Keratinocyte (primary cell): Measurements from ENCODE around the gene ABCC10. TPM values are rescaled to one million over a fixed set of nuclear protein-coding genes. Genes with fewer than 3 reads are reported as not detected.
A peak's percentile ranks its signal among the peaks of the same experiment; 100 is the strongest.

Experiments used
- DNase-seq: peaks from one replicate; pipeline ENCODE4 v3.0.0-alpha.2; 2011; ENCODE audit warnings: low read depth, missing footprints, low spot score
- FAIRE-seq: peaks from 2 replicates; lab custom pipeline; 2011; peaks lifted over from hg19 to GRCh38; lab: Jason Lieb, UNC
- H2AFZ ChIP-seq: 2 replicates; pipeline ENCODE4 v1.6.0; 2012; ENCODE audit warnings: low read length, control low read depth, inconsistent platforms; ENCODE audit not compliant: control insufficient read depth
- H3K27ac ChIP-seq: 2 replicates; pipeline ENCODE4 v1.5.1; 2011; ENCODE audit warnings: low read length; ENCODE audit not compliant: control insufficient read depth, insufficient read depth
- H3K27me3 ChIP-seq: 3 replicates; pipeline ENCODE4 v1.6.0; 2011; ENCODE audit warnings: low read length; ENCODE audit not compliant: control insufficient read depth, insufficient read depth; ENCODE audit errors: extremely low read depth
- H3K36me3 ChIP-seq, 2 experiments: 2 replicates in 1 of 2; 3 replicates in 1 of 2; pipeline ENCODE4 v1.5.1; 2011; ENCODE audit warnings: low read length in 2 of 2, mild to moderate bottlenecking in 1 of 2; ENCODE audit not compliant: control insufficient read depth in 2 of 2, insufficient read depth in 2 of 2; ENCODE audit errors: extremely low read depth in 1 of 2
- H3K4me1 ChIP-seq: 3 replicates; pipeline ENCODE4 v1.5.1; 2011; ENCODE audit warnings: low read length; ENCODE audit not compliant: control insufficient read depth, insufficient read depth; ENCODE audit errors: extremely low read depth
- H3K4me2 ChIP-seq: 3 replicates; pipeline ENCODE4 v1.6.0; 2011; ENCODE audit warnings: low read depth, low read length; ENCODE audit not compliant: control insufficient read depth, insufficient read depth; ENCODE audit errors: extremely low read depth
- H3K4me3 ChIP-seq, 3 experiments: fragments of 200-600 bp in 1 of 3; sonication (generic) in 1 of 3; 2 replicates in 2 of 3; 3 replicates in 1 of 3; pipeline ENCODE4 v1.5.1; 2011 to 2016; ENCODE audit warnings: low read length in 3 of 3, mild to moderate bottlenecking in 3 of 3, control low read depth in 2 of 3, inconsistent platforms in 1 of 3, low read depth in 1 of 3, mixed read lengths in 1 of 3, mixed run types in 1 of 3, moderate library complexity in 1 of 3; ENCODE audit not compliant: control insufficient read depth in 2 of 3, insufficient read depth in 2 of 3; ENCODE audit errors: extremely low read depth in 1 of 3
- H3K79me2 ChIP-seq: 2 replicates; pipeline ENCODE4 v1.6.0; 2012; ENCODE audit warnings: low read length; ENCODE audit not compliant: control insufficient read depth, insufficient read depth
- H3K9ac ChIP-seq: 3 replicates; pipeline ENCODE4 v1.6.0; 2011; ENCODE audit warnings: low read length; ENCODE audit not compliant: control insufficient read depth, insufficient read depth; ENCODE audit errors: extremely low read depth
- H3K9me1 ChIP-seq: 3 replicates; pipeline ENCODE4 v1.6.0; 2011; ENCODE audit warnings: low read length; ENCODE audit not compliant: control insufficient read depth, insufficient read depth; ENCODE audit errors: extremely low read depth
- H3K9me3 ChIP-seq: 2 replicates; pipeline ENCODE4 v1.5.1; 2012; ENCODE audit warnings: low read depth, low read length; ENCODE audit not compliant: control insufficient read depth
- H4K20me1 ChIP-seq: 3 replicates; pipeline ENCODE4 v1.6.0; 2011; ENCODE audit warnings: low read length; ENCODE audit not compliant: control insufficient read depth, insufficient read depth; ENCODE audit errors: extremely low read depth
- EZH2 ChIP-seq: IDR thresholded peaks from one replicate; pipeline ENCODE4 v1.6.1; 2012; ENCODE audit warnings: inconsistent platforms, mild to moderate bottlenecking, low read length, moderate library complexity
- dilution Hi-C: fragments of 300-500 bp; cut with MboI; formaldehyde crosslinking; loops from one replicate; pipeline ENCODE4 v1.7.0; 2020; ENCODE audit warnings: low sequenced_read_pairs; ENCODE audit not compliant: extremely low pct_ligation_motif_present
- polyA plus RNA-seq, 5 experiments: library from polyadenylated mRNA; depleted of rRNA in 3 of 5; stranded (reverse) in 3 of 5; stranded (forward) in 1 of 5; unstranded in 1 of 5; fragments of >200 nt; gene quantifications; 1 replicate in 1 of 5; 2 replicates in 3 of 5; 3 replicates in 1 of 5; pipeline versions ENCODE4 v1.2.1 to v1.2.3, GENCODE V29; 2011 to 2012; ENCODE audit warnings: missing spikeins in 2 of 5, low read depth in 1 of 5, low replicate concordance in 1 of 5
- TF ChIP-seq, protein P1 (sequence below), 3 experiments: IDR thresholded peaks in 1 of 3; conservative IDR thresholded peaks in 1 of 3; optimal IDR thresholded peaks in 1 of 3; 2 replicates in 2 of 3; 3 replicates in 1 of 3; pipeline versions ENCODE3 to v1.5.1; 2011; ENCODE audit warnings: low read length in 3 of 3, mild to moderate bottlenecking in 3 of 3, moderate library complexity in 2 of 3, control low read depth in 1 of 3, inconsistent platforms in 1 of 3; ENCODE audit not compliant: insufficient read depth in 2 of 3; ENCODE audit errors: extremely low read depth in 1 of 3

The ABCC10 gene
- polyA plus RNA-seq, 1 donor (not counting 4 experiments of a cell fraction or from before 2014, with no cell fraction given) = 17.9 TPM

DNA sequence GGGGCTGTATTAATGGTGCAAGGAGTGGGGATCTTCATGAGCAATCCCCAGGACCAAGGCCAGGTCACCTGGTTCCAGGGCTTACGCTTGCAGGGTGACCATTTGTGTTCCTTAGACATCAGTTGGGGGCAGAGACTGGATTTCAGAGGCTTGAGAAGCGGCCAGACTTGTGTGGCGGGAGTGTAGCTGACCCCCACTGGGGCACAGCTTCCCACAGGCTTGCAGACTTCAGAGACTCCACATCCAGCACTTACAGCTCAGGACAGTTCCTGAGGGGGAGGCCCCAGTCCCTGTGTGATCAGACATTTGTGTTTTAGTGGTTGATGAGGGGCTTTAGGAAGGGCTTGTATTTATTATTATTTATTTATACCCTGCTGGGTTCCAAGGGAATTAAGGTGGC, 65.3 kb downstream of the ABCC10 start:
- peaks cover 62% of the 10 kb centered on the region for H3K4me1 ChIP-seq
- dilution Hi-C loops = no loop called here

DNA sequence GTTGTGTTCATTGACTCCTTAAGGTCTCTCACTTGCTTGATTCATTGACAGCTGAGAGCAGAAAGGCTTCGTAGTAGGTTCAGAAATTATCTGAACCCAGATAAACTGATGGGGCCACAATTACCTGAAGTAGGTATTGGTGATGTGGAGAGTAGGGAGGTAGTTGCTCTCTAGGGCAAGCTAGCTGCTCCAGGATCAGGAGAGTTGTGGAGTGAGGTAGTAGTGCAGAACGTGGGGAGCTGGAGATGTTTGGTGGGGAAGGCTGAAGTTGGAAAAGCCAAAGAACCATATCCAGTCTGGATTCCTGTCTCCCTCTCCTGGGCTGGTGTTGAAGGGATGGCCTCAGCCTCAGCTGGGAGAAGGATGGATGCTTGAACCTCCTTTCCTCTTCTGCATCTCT, 65.9 kb downstream of the ABCC10 start:
- Histone ChIP-seq H3K36me3 (peaks cover 4 to 30% of the 10 kb centered on the region in 2 experiments), H2AFZ (no peak overlapping the region), H3K9me3 (no peaks in the 10 kb centered on the region), H4K20me1 (no peaks in the 10 kb centered on the region), H3K9me1 (peaks cover 2% of the 10 kb centered on the region), H3K27me3 (no peaks in the 10 kb centered on the region), H3K4me3 (peak overlapping the region in 2 of 3 experiments; percentile 9 to 22), H3K4me1 (peaks cover 60% of the 10 kb centered on the region), H3K4me2 (peak overlapping the region; percentile 69), H3K9ac (no peak overlapping the region), H3K79me2 (peaks cover 21% of the 10 kb centered on the region), H3K27ac (peak overlapping the region; percentile 32)
- DNase-seq (no peak), FAIRE-seq (no peak)
- dilution Hi-C loops = no loop called here
- TF ChIP-seq EZH2 = no peak
- TF ChIP-seq, protein P1, sequence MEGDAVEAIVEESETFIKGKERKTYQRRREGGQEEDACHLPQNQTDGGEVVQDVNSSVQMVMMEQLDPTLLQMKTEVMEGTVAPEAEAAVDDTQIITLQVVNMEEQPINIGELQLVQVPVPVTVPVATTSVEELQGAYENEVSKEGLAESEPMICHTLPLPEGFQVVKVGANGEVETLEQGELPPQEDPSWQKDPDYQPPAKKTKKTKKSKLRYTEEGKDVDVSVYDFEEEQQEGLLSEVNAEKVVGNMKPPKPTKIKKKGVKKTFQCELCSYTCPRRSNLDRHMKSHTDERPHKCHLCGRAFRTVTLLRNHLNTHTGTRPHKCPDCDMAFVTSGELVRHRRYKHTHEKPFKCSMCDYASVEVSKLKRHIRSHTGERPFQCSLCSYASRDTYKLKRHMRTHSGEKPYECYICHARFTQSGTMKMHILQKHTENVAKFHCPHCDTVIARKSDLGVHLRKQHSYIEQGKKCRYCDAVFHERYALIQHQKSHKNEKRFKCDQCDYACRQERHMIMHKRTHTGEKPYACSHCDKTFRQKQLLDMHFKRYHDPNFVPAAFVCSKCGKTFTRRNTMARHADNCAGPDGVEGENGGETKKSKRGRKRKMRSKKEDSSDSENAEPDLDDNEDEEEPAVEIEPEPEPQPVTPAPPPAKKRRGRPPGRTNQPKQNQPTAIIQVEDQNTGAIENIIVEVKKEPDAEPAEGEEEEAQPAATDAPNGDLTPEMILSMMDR (optimal IDR thresholded peaks at IDR 0.05 in 1 of 3, IDR thresholded peaks at IDR 0.05 in 1 of 3, conservative IDR thresholded peaks at IDR 0.05 in 1 of 3; ENCODE audit: extremely low read depth in 1 of 3, insufficient read depth in 2 of 3, low read length in 3 of 3) = peak in 1 of 3 experiments; percentile 12

More for the DNA sequence above, 65.3 kb downstream of the ABCC10 start:
- peaks cover 2% of the 10 kb centered on the region for H3K9me1 ChIP-seq
- peak overlapping the region; percentile 69 for H3K4me2 ChIP-seq
- peak overlapping the region; percentile 10 for H3K9ac ChIP-seq
- no peak for DNase-seq
- peaks cover 22% of the 10 kb centered on the region for H3K79me2 ChIP-seq
- no peak for FAIRE-seq
- H3K36me3 ChIP-seq = peaks cover 3 to 24% of the 10 kb centered on the region in 2 experiments
- H3K4me3 ChIP-seq = peak overlapping the region in 1 of 3 experiments; percentile 22
- H4K20me1 ChIP-seq = no peaks in the 10 kb centered on the region
- TF ChIP-seq, protein P1 (optimal IDR thresholded peaks at IDR 0.05 in 1 of 3, IDR thresholded peaks at IDR 0.05 in 1 of 3, conservative IDR thresholded peaks at IDR 0.05 in 1 of 3; ENCODE audit: extremely low read depth in 1 of 3, insufficient read depth in 2 of 3, low read length in 3 of 3) = no peak
- no peak for TF ChIP-seq EZH2
- H3K27ac ChIP-seq = peak overlapping the region; percentile 54
- no peaks in the 10 kb centered on the region for H3K9me3 ChIP-seq
- no peaks in the 10 kb centered on the region for H3K27me3 ChIP-seq
- H2AFZ ChIP-seq = no peak overlapping the region
